GM12865 (cell line): ENCODE results near the gene DNAH14.

Experiments
- DNase-seq: peaks from one replicate; pipeline ENCODE4 v3.0.0; 2010; ENCODE audit warnings: low read depth
- H3K4me3 ChIP-seq: 2 replicates; pipeline ENCODE4 v1.5.1; 2011; ENCODE audit warnings: mild to moderate bottlenecking, low read depth, low read length, control low read depth
- TF ChIP-seq, protein P1 (sequence below): IDR thresholded peaks from 2 replicates; pipeline ENCODE4 v1.5.1; 2011; ENCODE audit warnings: low read length, control low read depth, low read depth, inconsistent platforms; ENCODE audit not compliant: insufficient read depth; ENCODE audit errors: missing control alignments

Gene DNAH14

DNA sequence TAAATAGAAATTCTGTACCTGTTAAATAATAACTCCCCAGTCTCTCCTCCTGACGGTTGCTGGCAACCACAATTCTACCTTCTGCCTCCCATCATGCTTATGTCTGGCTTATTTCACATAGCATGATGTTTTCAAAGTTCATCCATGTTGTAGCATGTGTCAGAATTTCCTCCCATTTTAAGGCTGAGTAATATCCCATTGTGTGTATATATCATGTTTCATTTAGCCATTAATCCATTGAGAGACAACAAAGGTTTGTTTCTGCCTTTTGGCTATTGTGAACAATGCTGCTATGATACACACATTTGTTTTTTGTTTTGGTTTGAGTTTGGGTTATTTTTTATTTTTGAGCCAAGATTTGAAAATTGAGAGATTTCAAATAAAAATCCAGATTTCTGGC, 426.4 kb downstream of the DNAH14 start:
- DNase-seq, result no peak
- TF ChIP-seq, protein P1, sequence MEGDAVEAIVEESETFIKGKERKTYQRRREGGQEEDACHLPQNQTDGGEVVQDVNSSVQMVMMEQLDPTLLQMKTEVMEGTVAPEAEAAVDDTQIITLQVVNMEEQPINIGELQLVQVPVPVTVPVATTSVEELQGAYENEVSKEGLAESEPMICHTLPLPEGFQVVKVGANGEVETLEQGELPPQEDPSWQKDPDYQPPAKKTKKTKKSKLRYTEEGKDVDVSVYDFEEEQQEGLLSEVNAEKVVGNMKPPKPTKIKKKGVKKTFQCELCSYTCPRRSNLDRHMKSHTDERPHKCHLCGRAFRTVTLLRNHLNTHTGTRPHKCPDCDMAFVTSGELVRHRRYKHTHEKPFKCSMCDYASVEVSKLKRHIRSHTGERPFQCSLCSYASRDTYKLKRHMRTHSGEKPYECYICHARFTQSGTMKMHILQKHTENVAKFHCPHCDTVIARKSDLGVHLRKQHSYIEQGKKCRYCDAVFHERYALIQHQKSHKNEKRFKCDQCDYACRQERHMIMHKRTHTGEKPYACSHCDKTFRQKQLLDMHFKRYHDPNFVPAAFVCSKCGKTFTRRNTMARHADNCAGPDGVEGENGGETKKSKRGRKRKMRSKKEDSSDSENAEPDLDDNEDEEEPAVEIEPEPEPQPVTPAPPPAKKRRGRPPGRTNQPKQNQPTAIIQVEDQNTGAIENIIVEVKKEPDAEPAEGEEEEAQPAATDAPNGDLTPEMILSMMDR, result no peak
- no peak overlapping the region for H3K4me3 ChIP-seq

DNA sequence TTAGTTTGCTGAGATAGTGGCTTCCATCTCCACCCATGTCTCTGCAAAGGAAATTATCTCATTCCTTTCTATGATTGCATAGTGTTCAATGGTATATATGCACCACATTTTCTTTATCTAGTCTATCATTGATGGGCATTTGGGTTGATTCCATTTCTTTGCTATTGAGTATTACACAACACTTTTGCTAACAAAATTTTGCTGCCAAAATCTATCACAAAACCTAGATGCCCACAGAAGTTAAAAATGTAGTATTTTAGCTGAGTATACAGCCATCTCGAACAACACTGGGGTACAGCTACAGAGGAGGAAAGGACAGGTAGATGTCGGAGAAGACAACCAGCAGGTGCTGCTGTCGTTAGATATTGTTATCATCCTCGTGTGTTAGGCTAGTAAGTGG, 430.6 kb downstream of the DNAH14 start:
- no peak for DNase-seq
- H3K4me3 ChIP-seq, result no peak overlapping the region
- TF ChIP-seq, protein P1, result no peak

DNA sequence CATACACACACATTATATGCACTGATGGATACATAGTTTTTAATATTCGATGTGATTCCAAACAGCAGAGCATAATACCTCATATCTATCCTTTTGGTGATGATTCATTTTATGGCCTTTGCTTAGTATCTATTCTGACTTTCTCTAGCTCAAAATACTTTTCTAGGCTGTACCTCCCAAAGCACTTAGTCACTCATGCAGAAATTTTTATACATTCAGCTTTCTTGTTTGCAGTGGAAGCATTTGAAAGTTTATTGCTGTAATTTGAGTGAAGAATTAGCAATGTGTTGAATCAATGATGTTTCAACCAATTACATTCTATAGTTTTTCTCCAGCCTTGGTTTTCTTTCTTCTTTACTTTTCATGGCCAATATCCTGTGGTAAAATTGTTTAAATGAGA, 431.7 kb downstream of the DNAH14 start:
- TF ChIP-seq, protein P1, result no peak
- H3K4me3 ChIP-seq, result no peak overlapping the region
- no peak for DNase-seq

DNA sequence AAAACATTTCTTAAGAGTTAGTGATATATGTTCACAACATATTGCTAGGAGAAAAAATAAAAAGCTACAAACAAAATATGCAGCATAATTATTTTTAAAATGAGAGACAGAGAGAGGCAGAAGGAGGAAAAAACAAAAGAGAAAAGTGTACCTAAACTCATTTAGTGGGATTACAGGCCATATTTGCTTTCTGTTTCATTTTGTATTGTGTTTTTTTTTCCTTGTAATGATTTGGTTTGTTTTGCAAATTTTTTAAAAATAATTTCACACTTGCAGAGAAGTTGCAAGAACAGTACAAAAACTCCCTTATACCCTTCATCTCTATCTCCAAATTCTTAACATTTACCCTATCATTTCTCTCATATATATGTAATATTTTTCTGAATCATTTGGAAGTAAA, 433.3 kb downstream of the DNAH14 start:
- TF ChIP-seq, protein P1, result no peak
- DNase-seq, result no peak
- no peak overlapping the region for H3K4me3 ChIP-seq

DNA sequence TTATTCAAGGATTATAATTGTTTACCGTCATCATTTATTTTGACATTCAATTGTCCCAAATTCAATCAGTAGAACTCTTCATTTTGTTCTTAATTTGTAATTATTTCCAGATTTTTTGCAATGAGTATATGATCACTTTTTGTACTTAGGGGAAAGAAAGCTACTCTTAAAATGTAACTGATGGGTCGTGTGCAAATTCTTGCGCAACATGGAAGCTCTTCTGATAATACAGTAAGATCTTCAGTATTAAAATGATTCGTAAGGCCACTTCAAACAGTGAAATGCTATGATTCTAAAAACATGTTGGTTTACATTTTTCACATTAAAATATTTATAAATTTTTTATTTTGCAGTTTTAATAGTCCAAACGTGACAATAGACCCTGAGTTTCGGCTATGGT, 435.0 kb downstream of the DNAH14 start:
- DNase-seq, result no peak
- TF ChIP-seq, protein P1, result no peak
- no peak overlapping the region for H3K4me3 ChIP-seq

DNA sequence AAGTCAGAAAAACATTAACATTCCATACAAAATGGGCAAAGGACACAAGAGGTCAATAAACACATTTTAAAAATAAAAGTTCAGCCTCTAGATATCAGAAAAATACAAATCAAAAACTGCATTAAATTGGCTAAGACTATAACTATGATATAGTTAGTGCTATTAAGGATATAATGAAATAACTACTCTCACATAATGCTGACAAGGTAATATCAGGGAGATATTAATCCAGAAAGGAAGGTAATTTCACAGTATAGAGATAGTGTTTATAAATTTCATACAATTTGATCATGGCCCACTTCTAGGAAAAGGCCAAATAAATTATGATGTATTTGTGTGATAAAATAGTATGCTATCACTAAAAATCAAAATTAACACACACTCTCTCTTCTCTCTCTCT, 436.5 kb downstream of the DNAH14 start:
- TF ChIP-seq, protein P1, result no peak
- no peak for DNase-seq
- no peak overlapping the region for H3K4me3 ChIP-seq

DNA sequence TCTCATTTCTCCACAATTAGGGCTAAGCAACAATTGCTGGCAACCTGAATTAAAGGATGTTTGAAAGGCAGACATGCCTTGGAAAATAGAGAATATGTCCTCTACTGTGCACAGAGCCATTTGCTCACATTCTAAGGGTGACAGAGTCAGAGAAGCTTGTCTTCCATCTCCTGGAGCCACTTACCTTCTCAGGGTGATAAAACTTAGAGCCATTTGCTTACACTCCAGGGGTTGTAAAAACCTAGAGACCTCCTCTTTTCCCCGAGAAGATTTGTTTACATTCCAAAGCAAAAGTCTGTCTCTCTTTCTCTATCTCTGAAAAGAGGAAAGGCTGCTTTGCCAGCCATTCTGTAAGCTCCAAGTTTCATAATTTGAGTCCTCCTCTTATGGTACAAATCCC, 437.1 kb downstream of the DNAH14 start:
- no peak for DNase-seq
- no peak overlapping the region for H3K4me3 ChIP-seq
- TF ChIP-seq, protein P1, result no peak
